GM18507 (cell line): ENCODE data around the gene CA6.
A peak's percentile ranks its signal among the peaks of the same experiment; 100 is the strongest.
"Not testable (repeated sequence)": the region's sequence is repeated elsewhere in the genome, so short reads cannot be mapped to it uniquely, and the experiment has no call there.

Source experiments
- DNase-seq: peaks from one replicate; pipeline ENCODE4 v3.0.0; 2011; ENCODE audit warnings: low read depth; ENCODE audit not compliant: insufficient read length; ENCODE audit errors: extremely low spot score
- FAIRE-seq: peaks from 2 replicates; lab custom pipeline; 2011; peaks lifted over from hg19 to GRCh38; lab: Jason Lieb, UNC

Gene CA6

GRCh38 chr1:8925960-8926359 lies 19.7 kb upstream of the CA6 start:
- DNase-seq = no peak
- FAIRE-seq = no peak

DNA sequence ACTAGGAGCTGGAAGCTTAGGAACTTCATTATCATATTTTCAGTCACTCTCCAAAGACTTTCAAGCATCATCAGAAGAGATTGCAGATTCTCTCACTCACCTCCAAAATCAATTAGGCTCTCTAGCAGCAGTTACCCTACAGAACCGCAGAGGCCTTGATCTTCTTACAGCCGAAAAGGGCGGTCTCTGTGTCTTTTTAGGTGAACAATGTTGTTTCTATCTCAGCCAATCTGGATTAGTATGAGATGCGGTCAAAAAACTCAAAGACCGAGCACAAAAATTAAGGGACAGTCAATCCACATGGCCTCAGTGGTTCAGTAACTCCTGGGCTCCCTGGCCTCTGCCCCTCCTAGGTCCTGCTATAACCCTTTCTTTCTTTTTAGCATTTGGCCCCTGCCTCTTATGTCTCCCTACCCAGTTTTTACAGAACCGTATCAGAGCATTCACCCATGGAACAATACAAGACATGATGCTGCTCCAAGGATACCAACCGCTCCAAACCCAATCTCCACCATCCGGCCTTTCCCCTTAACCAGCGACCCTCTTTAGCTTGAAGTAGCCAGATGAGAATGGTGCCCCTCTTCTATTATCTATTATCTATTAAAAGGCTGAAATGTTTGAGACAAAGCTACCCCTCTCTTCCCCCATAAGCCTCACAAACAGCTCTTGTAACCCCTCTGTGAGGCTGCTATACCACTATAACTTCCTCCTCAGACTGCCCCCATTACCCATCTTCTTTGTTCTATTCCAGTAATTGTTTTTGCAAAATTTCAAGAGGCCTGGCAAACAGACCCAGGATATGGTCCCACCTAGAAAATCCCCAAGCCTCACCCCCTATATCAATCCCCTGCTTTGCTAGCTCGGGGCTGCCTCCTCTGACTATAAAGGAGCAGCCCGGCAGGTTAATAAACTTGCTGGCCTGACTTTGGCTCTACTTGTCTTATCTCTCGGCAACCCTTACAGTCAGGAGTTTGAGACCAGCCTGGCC lies 18.7 kb upstream of the CA6 start:
- DNase-seq (no peak), FAIRE-seq (no peak)

DNA sequence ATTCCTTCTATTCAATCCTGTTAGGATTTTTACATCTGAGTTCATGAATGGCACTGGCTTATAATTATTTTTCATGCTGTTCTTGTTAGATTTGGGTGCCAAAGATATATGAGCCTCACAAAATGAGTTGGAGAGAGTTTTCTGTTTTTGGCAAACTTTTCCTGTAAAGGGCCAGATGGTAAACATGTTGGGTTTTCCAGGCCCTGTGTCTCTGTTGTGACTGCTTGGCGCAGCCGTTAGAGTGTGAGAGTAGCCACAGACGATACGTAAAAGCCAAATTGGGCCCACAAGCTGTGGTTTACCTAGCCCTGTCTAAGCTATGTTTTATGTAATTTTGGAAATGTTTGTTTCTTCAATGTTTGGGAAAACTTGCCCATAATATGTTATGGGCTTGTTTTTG lies 15.6 kb upstream of the CA6 start:
- no peak for DNase-seq
- no peak for FAIRE-seq

DNA sequence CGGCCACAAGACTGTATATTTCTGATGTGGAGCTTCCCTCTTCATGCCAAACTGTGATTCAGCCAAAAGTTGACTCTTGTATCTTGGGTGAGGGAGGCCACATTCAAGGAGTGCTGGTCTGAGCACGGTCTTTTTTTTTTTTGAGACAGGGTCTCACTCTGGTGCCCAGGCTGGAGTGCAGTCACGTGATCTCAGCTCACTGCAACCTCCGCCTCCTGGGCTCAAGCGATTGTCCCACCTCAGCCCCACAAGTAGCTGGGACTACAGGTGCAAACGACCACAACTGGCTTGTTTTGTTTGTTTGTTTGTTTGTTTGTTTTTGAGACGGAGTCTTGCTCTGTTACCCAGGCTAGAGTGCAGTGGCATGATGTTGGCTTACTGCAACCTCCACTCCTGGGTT lies 8.6 kb upstream of the CA6 start:
- DNase-seq, FAIRE-seq: not testable (repeated sequence)

DNA sequence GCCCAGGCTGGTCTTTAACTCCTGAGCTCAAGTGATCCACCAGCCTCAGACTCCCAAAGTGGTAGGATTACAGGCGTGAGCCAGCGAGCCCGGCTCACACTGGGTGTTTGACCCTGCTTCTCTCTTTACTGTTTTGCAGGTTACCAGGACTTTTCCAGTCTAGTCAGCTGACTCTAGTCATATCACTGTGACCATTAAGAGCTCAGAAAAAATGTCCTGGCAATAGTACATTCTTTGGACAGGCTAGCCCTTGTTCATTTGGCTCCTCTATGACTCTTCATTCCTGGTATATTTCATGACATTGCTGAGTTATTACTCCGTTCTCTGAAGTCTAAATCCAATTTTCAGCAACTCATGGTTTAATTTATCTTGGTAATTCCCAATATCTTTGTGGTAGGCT lies 8.0 kb upstream of the CA6 start:
- FAIRE-seq = no peak

DNA sequence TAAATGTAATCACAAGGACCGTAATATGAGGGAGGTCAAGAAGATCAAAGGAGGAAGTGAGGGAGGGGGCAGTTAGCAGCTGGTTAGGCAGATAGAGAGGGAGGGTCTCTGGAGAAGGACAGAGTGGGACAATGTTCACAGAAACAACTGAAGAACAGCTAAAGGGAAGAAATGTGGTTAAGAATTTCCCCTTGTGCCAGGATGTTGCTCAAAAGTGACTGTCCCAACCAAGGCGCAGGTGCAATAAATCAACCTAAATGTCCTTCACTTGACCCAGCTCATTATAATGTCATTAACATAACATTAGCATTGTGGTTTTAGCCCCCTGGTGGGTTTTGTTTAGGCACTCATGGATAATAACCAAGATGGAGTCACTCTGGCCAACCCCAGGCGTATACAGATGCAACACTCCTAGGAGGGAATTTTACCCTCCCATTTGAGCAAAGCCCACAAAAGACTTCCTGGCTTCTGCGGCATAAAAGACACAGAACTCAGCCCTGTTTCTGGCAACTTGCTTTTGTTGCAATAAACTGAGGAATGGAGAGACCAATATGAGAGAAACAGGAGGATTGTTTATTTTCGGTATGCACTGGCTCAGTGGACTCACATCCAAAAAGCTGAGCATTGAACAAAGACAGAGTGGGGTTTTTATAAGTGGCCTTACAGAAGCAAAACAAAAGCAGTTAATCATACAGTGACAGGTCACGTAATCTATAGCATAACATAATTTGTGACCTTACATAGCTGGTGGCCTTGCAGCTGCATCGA lies 7.3 kb upstream of the CA6 start:
- no peak for FAIRE-seq
- DNase-seq = no peak

More for the DNA sequence above, 8.0 kb upstream of the CA6 start:
- no peak for DNase-seq

GRCh38 chr1:8939000-8939265 lies 6.7 kb upstream of the CA6 start:
- DNase-seq (no peak), FAIRE-seq (no peak)

- FAIRE-seq (no peak), DNase-seq (no peak)
Measured at GRCh38 chr1:8939362-8939995, 6.2 kb upstream of the CA6 start.

DNA sequence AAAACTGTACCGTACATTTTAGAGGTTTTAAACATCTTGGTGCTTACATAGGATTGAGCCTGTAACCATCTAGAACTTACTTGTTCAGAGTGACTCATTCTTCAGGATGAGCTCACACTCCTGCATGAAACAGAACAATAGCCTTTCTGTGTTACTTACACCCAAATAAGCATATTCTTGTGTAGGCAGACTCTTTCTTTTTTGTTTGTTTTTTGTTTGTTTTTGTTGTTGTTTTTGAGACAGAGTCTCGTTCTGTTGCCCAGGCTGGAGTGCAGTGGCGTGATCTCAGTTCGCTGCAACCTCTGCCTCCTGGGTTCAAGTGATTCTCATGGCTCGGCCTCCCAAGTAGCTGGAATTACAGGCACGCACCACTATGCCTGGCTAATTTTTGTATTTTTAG lies 3.8 kb upstream of the CA6 start:
- DNase-seq = no peak
- no peak for FAIRE-seq

DNA sequence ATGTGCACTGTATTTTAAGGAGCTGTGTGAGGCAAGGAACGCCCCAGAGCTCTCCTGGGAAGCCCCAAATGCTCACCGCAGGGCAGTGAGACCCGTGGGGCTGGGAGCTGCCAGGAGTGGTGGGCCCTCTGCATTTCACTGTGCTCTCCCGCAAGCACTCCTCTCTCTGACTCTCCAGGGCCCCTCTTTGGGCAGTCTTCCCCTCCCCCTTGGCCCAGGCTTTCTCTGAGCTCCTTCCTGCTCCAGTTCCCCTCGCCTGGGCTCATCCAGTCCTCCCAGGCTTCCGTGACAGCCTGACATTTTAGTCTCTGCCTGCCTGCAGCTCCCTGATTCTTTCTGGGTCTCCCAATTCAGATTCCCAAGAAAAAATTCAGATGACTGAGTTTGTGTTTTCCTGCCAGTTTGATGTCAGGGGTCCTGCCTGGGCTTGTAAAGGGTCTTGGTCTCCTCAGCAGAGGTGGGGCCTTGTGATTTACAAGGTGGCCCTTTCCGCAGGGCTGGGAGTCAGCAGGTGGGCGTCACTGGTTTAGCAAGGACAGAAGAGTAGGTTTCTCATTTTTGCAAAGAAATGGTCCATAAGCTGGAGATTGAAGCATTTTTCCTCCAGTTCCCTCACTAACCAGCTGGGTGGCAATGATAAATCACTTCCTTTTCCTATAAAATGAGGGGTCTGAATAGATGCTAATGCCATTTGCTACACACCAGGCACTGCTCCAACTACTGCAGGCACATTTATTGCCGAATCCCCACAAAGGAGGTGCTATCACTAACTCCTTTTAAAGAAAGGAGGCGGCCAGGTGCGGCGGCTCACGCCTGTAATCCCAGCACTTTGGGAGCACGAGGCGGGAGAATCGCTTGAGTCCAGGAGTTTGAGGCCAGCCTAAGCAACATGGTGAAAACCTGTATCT lies 1.9 kb upstream of the CA6 start:
- DNase-seq = no peak
- FAIRE-seq = no peak

- DNase-seq (no peak), FAIRE-seq (no peak)
Measured at GRCh38 chr1:8947127-8947691, 1.5 kb downstream of the CA6 start.

DNA sequence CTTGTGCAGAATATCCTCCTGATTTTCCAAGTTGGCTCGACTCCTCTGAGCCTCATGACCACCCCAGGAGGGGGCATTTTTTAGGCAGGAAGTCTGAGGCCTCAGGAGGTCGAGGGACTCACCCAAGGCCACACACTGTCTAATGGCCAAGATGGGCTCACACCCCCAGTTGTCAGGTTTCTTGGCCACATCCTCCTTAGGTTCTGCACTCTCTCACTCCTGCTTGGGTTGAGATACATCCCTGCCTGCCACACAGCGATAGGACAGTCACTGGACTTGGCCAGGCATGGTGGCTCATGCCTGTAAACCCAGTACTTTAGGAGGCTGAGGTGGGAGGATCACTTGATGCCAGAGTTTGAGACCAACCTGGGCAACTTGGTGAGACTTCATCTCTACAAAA lies 4.6 kb downstream of the CA6 start:
- FAIRE-seq (no peak), DNase-seq (no peak)

- DNase-seq (no peak), FAIRE-seq (no peak)
Measured at GRCh38 chr1:8951231-8951630, 5.6 kb downstream of the CA6 start.

- no peak for FAIRE-seq
Measured at GRCh38 chr1:8955406-8955805, 9.7 kb downstream of the CA6 start.

DNA sequence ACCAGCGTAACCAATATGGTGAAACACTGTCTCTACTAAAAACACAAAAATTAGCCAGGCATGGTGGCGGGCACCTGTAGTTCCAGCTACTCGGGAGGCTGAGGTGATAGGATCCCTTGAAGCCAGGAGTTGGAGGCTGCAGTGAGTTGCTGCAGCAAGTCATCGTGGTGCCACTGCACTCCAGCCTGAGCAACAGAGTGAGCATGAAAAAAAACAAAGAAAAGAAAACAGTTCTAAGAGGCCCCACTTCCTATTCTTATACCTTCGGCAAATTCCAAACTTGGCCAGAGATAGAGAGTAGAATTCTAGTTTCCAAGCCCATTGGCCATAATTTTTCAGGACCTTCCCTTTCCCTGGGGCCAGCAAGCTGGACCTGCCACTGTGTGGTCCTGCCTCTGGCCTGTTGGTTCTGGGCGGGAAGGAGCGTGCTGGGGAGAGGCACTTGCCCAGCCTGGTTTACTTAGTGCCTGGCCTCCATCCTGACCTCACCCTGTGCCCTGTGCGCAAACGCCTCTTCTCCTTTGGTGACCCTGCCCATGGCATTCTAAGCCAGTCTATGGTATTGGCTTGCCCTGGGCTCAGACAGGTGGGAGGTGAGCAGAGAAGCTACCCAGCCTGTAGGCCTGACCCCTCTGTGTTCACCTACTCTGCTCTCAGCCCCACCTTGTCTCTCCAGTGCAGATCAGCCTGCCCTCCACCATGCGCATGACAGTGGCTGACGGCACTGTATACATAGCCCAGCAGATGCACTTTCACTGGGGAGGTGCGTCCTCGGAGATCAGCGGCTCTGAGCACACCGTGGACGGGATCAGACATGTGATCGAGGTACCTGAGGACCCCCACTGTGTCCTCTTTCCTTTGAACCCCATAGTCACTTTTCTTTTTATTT lies 11.0 kb downstream of the CA6 start:
- DNase-seq = no peak
- FAIRE-seq = no peak

More at GRCh38 chr1:8955406-8955805, 9.7 kb downstream of the CA6 start:
- no peak for DNase-seq

GRCh38 chr1:8962812-8963530 lies 17.3 kb downstream of the CA6 start:
- peak; percentile 54 for DNase-seq

GRCh38 chr1:8963963-8964362 lies 18.3 kb downstream of the CA6 start:
- FAIRE-seq (no peak), DNase-seq (no peak)

More at GRCh38 chr1:8962812-8963530, 17.3 kb downstream of the CA6 start:
- FAIRE-seq = peak; percentile 88
